WERI-Rb-1 (cell line): ENCODE results near the gene RNF220.

ENCODE experiments used
- DNase-seq: peaks from one replicate; pipeline ENCODE4 v3.0.0-alpha.2; 2020
- H3K27ac ChIP-seq: fragments of 250-450 bp; sonication (Bioruptor Pico); 2 replicates; pipeline ENCODE4 v1.5.1; 2020; ENCODE audit warnings: mild to moderate bottlenecking, moderate library complexity
- H3K27me3 ChIP-seq: fragments of 250-450 bp; sonication (Bioruptor Pico); 2 replicates; pipeline ENCODE4 v1.5.1; 2021; ENCODE audit warnings: mild to moderate bottlenecking, low read depth, moderate library complexity; ENCODE audit not compliant: insufficient read depth, severe bottlenecking
- H3K36me3 ChIP-seq: fragments of 250-450 bp; sonication (Bioruptor Pico); 2 replicates; pipeline ENCODE4 v1.5.1; 2020; ENCODE audit warnings: mild to moderate bottlenecking, moderate library complexity
- H3K4me3 ChIP-seq: 2 replicates; pipeline ENCODE4 v1.5.1; 2011; ENCODE audit warnings: low read depth, mild to moderate bottlenecking, control low read depth, low read length
- H3K9me3 ChIP-seq: fragments of 250-450 bp; sonication (Bioruptor Pico); 2 replicates; pipeline ENCODE4 v1.5.1; 2021; ENCODE audit warnings: mild to moderate bottlenecking, moderate library complexity; ENCODE audit not compliant: severe bottlenecking
- TF ChIP-seq, protein P1 (sequence below): IDR thresholded peaks from 2 replicates; pipeline ENCODE4 v1.5.1; 2011; ENCODE audit warnings: low read depth, mild to moderate bottlenecking, control low read depth, inconsistent platforms, low read length

Gene RNF220

DNA sequence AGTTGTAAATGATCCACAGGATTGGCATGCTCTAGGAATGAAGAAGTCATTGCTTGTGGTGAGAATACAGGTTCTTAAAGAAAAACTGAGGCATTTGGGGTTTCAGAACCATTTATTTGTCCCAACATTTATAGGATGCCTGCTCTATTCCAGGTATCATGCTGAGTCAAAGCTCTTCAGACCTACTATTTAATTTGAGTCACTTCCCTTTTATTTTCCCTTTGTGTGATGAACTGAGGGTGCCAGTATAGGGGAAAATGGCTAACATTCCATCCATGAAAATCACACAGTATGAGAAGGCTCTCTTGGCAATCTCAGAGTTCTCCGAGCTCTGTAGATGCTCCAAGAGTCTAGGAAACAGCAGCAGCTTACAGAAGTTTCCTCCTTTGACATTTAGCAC lies 110.4 kb downstream of the RNF220 start:
- H3K27me3 ChIP-seq, result no peaks in the 10 kb centered on the region
- no peak for DNase-seq
- no peak overlapping the region for H3K4me3 ChIP-seq
- no peaks in the 10 kb centered on the region for H3K36me3 ChIP-seq
- H3K27ac ChIP-seq, result no peak overlapping the region
- H3K9me3 ChIP-seq, result no peaks in the 10 kb centered on the region
- TF ChIP-seq, protein P1, sequence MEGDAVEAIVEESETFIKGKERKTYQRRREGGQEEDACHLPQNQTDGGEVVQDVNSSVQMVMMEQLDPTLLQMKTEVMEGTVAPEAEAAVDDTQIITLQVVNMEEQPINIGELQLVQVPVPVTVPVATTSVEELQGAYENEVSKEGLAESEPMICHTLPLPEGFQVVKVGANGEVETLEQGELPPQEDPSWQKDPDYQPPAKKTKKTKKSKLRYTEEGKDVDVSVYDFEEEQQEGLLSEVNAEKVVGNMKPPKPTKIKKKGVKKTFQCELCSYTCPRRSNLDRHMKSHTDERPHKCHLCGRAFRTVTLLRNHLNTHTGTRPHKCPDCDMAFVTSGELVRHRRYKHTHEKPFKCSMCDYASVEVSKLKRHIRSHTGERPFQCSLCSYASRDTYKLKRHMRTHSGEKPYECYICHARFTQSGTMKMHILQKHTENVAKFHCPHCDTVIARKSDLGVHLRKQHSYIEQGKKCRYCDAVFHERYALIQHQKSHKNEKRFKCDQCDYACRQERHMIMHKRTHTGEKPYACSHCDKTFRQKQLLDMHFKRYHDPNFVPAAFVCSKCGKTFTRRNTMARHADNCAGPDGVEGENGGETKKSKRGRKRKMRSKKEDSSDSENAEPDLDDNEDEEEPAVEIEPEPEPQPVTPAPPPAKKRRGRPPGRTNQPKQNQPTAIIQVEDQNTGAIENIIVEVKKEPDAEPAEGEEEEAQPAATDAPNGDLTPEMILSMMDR, result no peak

GRCh38 chr1:44519035-44519676 lies 114.1 kb downstream of the RNF220 start:
- Histone ChIP-seq H3K27me3 (no peaks in the 10 kb centered on the region), H3K9me3 (no peaks in the 10 kb centered on the region)
- TF ChIP-seq, protein P1, result no peak

GRCh38 chr1:44521378-44522080 lies 116.5 kb downstream of the RNF220 start:
- Histone ChIP-seq H3K36me3 (no peaks in the 10 kb centered on the region), H3K27ac (no peak overlapping the region), H3K4me3 (no peak overlapping the region), H3K9me3 (no peaks in the 10 kb centered on the region), H3K27me3 (no peaks in the 10 kb centered on the region)
- TF ChIP-seq, protein P1, result no peak
- DNase-seq, result no peak

More at GRCh38 chr1:44519035-44519676, 114.1 kb downstream of the RNF220 start:
- no peaks in the 10 kb centered on the region for H3K36me3 ChIP-seq
- H3K4me3 ChIP-seq, result no peak overlapping the region
- no peak for DNase-seq
- no peak overlapping the region for H3K27ac ChIP-seq

GRCh38 chr1:44523593-44524591 lies 118.8 kb downstream of the RNF220 start:
- Histone ChIP-seq H3K9me3 (peaks cover 4% of the 10 kb centered on the region), H3K27ac (no peak overlapping the region), H3K27me3 (no peaks in the 10 kb centered on the region), H3K4me3 (peak overlapping the region; percentile 35), H3K36me3 (no peaks in the 10 kb centered on the region)
- DNase-seq, result no peak
- TF ChIP-seq, protein P1, result no peak

DNA sequence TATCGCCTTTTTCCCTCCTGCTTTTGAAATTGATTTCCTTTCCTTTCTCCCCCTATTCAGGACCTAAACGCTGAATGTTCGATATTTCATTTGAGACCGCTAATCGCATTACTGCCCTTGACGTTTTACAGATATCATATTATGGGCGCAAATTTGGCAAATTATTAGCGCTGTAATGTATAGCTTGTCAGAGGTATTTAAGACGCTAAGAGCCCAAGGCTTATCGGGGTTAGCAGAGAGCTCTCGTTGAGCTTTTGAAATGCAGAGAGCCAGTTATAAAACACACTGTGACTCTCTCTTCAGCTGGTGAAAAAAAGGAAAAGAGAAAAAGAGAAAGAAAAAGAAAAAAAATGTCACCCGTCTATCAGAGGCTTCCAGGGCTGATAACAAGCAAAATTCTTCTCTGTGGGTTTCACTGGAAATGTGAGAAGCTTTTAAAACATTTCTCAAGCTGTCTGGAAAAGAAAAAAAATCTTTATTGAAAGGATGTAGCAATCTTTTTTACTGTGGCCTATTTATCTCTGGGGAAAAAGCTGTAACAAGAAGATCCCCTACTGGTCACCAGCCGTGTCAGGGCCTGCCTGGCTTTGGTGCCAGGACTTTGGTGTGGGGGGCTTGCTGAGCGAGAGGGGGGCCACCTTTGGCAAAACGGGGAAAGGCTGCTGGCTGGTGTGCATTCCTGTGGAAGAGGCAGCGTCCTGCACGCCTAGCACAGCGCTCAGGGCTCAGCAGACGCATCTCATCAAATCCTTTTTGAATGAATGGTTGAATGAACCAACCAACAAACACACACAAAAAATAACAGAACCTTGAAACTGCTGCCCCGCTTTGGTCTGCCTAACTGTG lies 119.8 kb downstream of the RNF220 start:
- no peak for DNase-seq
- Histone ChIP-seq H3K36me3 (no peaks in the 10 kb centered on the region), H3K4me3 (peak overlapping the region; percentile 35), H3K27ac (no peak overlapping the region), H3K27me3 (no peaks in the 10 kb centered on the region), H3K9me3 (peaks cover 4% of the 10 kb centered on the region)
- TF ChIP-seq, protein P1, result no peak
